Thoracic aorta (tissue), 2 donors: ENCODE measurements around the gene MAML3. TPM values are rescaled to one million over a fixed set of nuclear protein-coding genes. Genes with fewer than 3 reads are reported as not detected.

Experiments
- ATAC-seq: fragments of 150-250 bp; one replicate; pipeline ENCODE4 v1.8.0; 2017; ENCODE audit warnings: low read depth; ENCODE audit not compliant: insufficient number of reproducible peaks, low FRiP score
- DNase-seq: peaks from one replicate; pipeline ENCODE4 v3.0.0-alpha.2; 2020; ENCODE audit warnings: low spot score
- H3K27ac ChIP-seq, 2 donors: fragments of 200-600 bp; sonication (generic); 1 replicate in 1 of 2; 2 replicates in 1 of 2; pipeline ENCODE4 v1.5.1; 2016; ENCODE audit warnings: mild to moderate bottlenecking in 2 of 2, moderate library complexity in 2 of 2
- H3K27me3 ChIP-seq: fragments of 200-600 bp; sonication (generic); replicated peaks from 2 replicates; pipeline ENCODE4 v1.6.0; 2016; ENCODE audit warnings: mild to moderate bottlenecking; ENCODE audit not compliant: insufficient read depth
- H3K36me3 ChIP-seq: fragments of 200-600 bp; sonication (generic); one replicate; pipeline ENCODE4 v1.5.1; 2016
- H3K4me1 ChIP-seq, 2 donors: fragments of 200-600 bp; sonication (generic); 1 replicate in 1 of 2; 2 replicates in 1 of 2; pipeline versions ENCODE4 v1.5.1 to v1.6.0; 2016; ENCODE audit warnings: low read depth in 2 of 2, mild to moderate bottlenecking in 1 of 2; ENCODE audit not compliant: control insufficient read depth in 1 of 2
- H3K4me3 ChIP-seq: fragments of 200-600 bp; sonication (generic); 2 replicates; pipeline ENCODE4 v1.5.1; 2016; ENCODE audit warnings: mild to moderate bottlenecking
- H3K9me3 ChIP-seq: fragments of 200-600 bp; sonication (generic); 2 replicates; pipeline ENCODE4 v1.5.1; 2016
- CTCF ChIP-seq: fragments of 200-600 bp; sonication (generic); IDR thresholded peaks from one replicate; pipeline ENCODE4 v1.5.1; 2019; ENCODE audit warnings: antibody characterized with exemption
- total RNA-seq, 2 donors: library from RNA; depleted of rRNA; stranded (reverse); fragments of >200 nt; gene quantifications; one replicate each; pipeline versions ENCODE4 v1.1.0 to v1.2.3, GENCODE V29; 2016

MAML3 gene
- total RNA-seq, 2 donors from 2014 or later = 7.3 to 14.1 TPM

GRCh38 chr4:139685180-139685579 is 468.8 kb downstream of the MAML3 start:
- Histone ChIP-seq H3K27ac (no peak overlapping the region), H3K4me3 (no peak overlapping the region), H3K9me3 (no peaks in the 10 kb centered on the region), H3K27me3 (no peaks in the 10 kb centered on the region), H3K36me3 (no peaks in the 10 kb centered on the region), H3K4me1 (peaks cover 23 to 35% of the 10 kb centered on the region in 2 donors)
- TF ChIP-seq CTCF = no peak
- ATAC-seq (no peak), DNase-seq (no peak)

- TF ChIP-seq CTCF = no peak
- Histone ChIP-seq H3K4me3 (no peak overlapping the region), H3K27me3 (no peaks in the 10 kb centered on the region), H3K27ac (no peak overlapping the region), H3K4me1 (peaks cover 23 to 35% of the 10 kb centered on the region in 2 donors), H3K36me3 (no peaks in the 10 kb centered on the region), H3K9me3 (no peaks in the 10 kb centered on the region)
- DNase-seq (no peak), ATAC-seq (no peak)
These were observed 469.6 kb downstream of the MAML3 start for GRCh38 chr4:139684351-139684750.

GRCh38 chr4:139682741-139683151 is 471.2 kb downstream of the MAML3 start:
- H3K36me3 ChIP-seq = no peaks in the 10 kb centered on the region
- no peak for TF ChIP-seq CTCF
- DNase-seq = no peak
- H3K9me3 ChIP-seq = no peaks in the 10 kb centered on the region
- H3K27me3 ChIP-seq = no peaks in the 10 kb centered on the region
- no peak overlapping the region for H3K27ac ChIP-seq
- no peak overlapping the region for H3K4me3 ChIP-seq
- peaks cover 23 to 35% of the 10 kb centered on the region in 2 donors for H3K4me1 ChIP-seq
- no peak for ATAC-seq

GRCh38 chr4:139682309-139682708 is 471.7 kb downstream of the MAML3 start:
- Histone ChIP-seq H3K9me3 (no peaks in the 10 kb centered on the region), H3K27ac (no peak overlapping the region), H3K4me1 (peaks cover 20 to 31% of the 10 kb centered on the region in 2 donors), H3K27me3 (no peaks in the 10 kb centered on the region), H3K36me3 (no peaks in the 10 kb centered on the region), H3K4me3 (no peak overlapping the region)
- TF ChIP-seq CTCF = no peak
- DNase-seq (no peak), ATAC-seq (no peak)

- TF ChIP-seq CTCF = no peak
- Histone ChIP-seq H3K9me3 (no peaks in the 10 kb centered on the region), H3K4me3 (no peak overlapping the region), H3K4me1 (peaks cover under 1 to 2% of the 10 kb centered on the region in 2 donors), H3K27ac (no peak overlapping the region), H3K27me3 (no peaks in the 10 kb centered on the region), H3K36me3 (no peaks in the 10 kb centered on the region)
- ATAC-seq (no peak), DNase-seq (no peak)
These were observed 476.9 kb downstream of the MAML3 start for GRCh38 chr4:139676913-139677585.
